Keratinocyte (primary cell): ENCODE results near the gene TCP11L1.
"Not testable (repeated sequence)": the region's sequence is repeated elsewhere in the genome, so short reads cannot be mapped to it uniquely, and the experiment has no call there.

Experiments used
- EZH2 ChIP-seq: IDR thresholded peaks from one replicate; pipeline ENCODE4 v1.6.1; 2012; ENCODE audit warnings: inconsistent platforms, mild to moderate bottlenecking, low read length, moderate library complexity
- TF ChIP-seq, protein P1 (sequence below), 3 experiments: IDR thresholded peaks in 1 of 3; conservative IDR thresholded peaks in 1 of 3; optimal IDR thresholded peaks in 1 of 3; 2 replicates in 2 of 3; 3 replicates in 1 of 3; pipeline versions ENCODE3 to v1.5.1; 2011; ENCODE audit warnings: low read length in 3 of 3, mild to moderate bottlenecking in 3 of 3, moderate library complexity in 2 of 3, control low read depth in 1 of 3, inconsistent platforms in 1 of 3; ENCODE audit not compliant: insufficient read depth in 2 of 3; ENCODE audit errors: extremely low read depth in 1 of 3

- TF ChIP-seq, protein P1, sequence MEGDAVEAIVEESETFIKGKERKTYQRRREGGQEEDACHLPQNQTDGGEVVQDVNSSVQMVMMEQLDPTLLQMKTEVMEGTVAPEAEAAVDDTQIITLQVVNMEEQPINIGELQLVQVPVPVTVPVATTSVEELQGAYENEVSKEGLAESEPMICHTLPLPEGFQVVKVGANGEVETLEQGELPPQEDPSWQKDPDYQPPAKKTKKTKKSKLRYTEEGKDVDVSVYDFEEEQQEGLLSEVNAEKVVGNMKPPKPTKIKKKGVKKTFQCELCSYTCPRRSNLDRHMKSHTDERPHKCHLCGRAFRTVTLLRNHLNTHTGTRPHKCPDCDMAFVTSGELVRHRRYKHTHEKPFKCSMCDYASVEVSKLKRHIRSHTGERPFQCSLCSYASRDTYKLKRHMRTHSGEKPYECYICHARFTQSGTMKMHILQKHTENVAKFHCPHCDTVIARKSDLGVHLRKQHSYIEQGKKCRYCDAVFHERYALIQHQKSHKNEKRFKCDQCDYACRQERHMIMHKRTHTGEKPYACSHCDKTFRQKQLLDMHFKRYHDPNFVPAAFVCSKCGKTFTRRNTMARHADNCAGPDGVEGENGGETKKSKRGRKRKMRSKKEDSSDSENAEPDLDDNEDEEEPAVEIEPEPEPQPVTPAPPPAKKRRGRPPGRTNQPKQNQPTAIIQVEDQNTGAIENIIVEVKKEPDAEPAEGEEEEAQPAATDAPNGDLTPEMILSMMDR (optimal IDR thresholded peaks at IDR 0.05 in 1 of 3, IDR thresholded peaks at IDR 0.05 in 1 of 3, conservative IDR thresholded peaks at IDR 0.05 in 1 of 3; ENCODE audit: extremely low read depth in 1 of 3, insufficient read depth in 2 of 3, low read length in 3 of 3) = not testable (repeated sequence)
- TF ChIP-seq EZH2 = not testable (repeated sequence)
Measured at GRCh38 chr11:33029218-33029617, 10.2 kb upstream of the TCP11L1 start.
